GM21526 (cell line): Measurements from ENCODE around the gene TTLL11.

Experiments used
- ATAC-seq: cut with Tn5 transposase; IDR thresholded peaks from one replicate; pipeline ENCODE4 v1.9.1; 2021; ENCODE audit warnings: moderate library complexity; ENCODE audit not compliant: unreplicated experiment, low FRiP score

TTLL11 gene

GRCh38 chr9:121782514-121783110 lies 310.5 kb downstream of the TTLL11 start:
- ATAC-seq = no peak

- no peak for ATAC-seq
These were observed 311.2 kb downstream of the TTLL11 start for GRCh38 chr9:121781701-121782464.

GRCh38 chr9:121781145-121781548 lies 312.0 kb downstream of the TTLL11 start:
- no peak for ATAC-seq

GRCh38 chr9:121780177-121781040 lies 312.7 kb downstream of the TTLL11 start:
- ATAC-seq = no peak

GRCh38 chr9:121779381-121780117 lies 313.6 kb downstream of the TTLL11 start:
- no peak for ATAC-seq

GRCh38 chr9:121778252-121779225 lies 314.6 kb downstream of the TTLL11 start:
- no peak for ATAC-seq

GRCh38 chr9:121776739-121777637 lies 316.1 kb downstream of the TTLL11 start:
- ATAC-seq = no peak

GRCh38 chr9:121776001-121776738 lies 316.9 kb downstream of the TTLL11 start:
- no peak for ATAC-seq

GRCh38 chr9:121774715-121775613 lies 318.1 kb downstream of the TTLL11 start:
- ATAC-seq = no peak

- no peak for ATAC-seq
These were observed 319.0 kb downstream of the TTLL11 start for GRCh38 chr9:121773954-121774714.

- no peak for ATAC-seq
These were observed 319.7 kb downstream of the TTLL11 start for GRCh38 chr9:121773286-121773953.

- ATAC-seq = no peak
These were observed 320.4 kb downstream of the TTLL11 start for GRCh38 chr9:121772600-121773285.
